ENCODE measurements around the gene ATPAF2.

The ATPAF2 gene

DNA sequence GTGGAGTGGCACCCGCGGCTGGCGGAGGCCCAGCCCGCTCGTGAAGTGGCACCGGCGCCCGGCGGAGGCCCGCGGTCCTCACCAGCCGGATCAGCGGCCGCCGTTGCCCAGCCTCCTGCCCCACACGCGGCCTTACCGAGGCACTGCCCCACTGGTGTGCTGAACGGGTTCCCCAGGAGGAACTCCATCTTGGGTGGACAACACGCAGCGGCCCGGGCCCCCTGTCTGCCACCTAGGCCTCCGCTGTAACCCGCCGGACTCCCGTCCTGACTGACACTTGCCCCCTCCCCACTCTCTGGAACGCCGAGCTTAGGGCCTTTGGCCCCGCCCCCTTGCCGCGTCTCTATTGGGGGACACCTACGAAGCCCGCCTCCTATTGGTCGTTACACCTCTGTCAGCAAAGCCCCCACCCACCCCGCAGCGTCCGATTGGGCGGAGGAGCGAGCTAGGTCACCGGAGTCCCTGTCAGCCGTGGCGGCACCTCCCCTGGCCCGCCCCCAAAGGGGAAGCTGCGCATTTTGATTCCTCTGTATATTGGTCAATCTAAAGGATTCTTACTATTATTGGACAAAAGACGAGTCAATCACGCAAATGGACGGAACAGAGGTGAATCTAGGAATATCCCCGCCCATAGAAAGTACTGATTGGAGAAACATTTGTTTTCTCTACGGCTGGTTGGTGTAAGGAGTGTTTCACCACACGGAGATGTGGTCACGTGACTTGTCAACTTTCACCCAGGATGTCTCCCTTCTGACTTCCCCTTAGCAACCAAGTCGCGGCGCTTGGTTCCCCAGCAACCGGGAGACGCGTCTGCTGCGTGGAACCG, 66.6 kb downstream of the ATPAF2 start, which contains the start of the genes DRC3 and TOM1L2:
DRC3 (plus strand) TSS at position 737 of the 826 bp plus-strand sequence. CDS start 4,737 bp downstream, outside the sequence.
TOM1L2 (minus strand) TSS at position 275 of the 826 bp plus-strand sequence; CDS start at position 188, 87 bp downstream.
- TF ChIP-seq, protein P1, sequence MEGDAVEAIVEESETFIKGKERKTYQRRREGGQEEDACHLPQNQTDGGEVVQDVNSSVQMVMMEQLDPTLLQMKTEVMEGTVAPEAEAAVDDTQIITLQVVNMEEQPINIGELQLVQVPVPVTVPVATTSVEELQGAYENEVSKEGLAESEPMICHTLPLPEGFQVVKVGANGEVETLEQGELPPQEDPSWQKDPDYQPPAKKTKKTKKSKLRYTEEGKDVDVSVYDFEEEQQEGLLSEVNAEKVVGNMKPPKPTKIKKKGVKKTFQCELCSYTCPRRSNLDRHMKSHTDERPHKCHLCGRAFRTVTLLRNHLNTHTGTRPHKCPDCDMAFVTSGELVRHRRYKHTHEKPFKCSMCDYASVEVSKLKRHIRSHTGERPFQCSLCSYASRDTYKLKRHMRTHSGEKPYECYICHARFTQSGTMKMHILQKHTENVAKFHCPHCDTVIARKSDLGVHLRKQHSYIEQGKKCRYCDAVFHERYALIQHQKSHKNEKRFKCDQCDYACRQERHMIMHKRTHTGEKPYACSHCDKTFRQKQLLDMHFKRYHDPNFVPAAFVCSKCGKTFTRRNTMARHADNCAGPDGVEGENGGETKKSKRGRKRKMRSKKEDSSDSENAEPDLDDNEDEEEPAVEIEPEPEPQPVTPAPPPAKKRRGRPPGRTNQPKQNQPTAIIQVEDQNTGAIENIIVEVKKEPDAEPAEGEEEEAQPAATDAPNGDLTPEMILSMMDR (IDR thresholded peaks at IDR 0.05; ENCODE audit: extremely low read depth, missing control alignments): no peak
- peak; percentile 98 for DNase-seq (ENCODE audit: low spot score)

DNA sequence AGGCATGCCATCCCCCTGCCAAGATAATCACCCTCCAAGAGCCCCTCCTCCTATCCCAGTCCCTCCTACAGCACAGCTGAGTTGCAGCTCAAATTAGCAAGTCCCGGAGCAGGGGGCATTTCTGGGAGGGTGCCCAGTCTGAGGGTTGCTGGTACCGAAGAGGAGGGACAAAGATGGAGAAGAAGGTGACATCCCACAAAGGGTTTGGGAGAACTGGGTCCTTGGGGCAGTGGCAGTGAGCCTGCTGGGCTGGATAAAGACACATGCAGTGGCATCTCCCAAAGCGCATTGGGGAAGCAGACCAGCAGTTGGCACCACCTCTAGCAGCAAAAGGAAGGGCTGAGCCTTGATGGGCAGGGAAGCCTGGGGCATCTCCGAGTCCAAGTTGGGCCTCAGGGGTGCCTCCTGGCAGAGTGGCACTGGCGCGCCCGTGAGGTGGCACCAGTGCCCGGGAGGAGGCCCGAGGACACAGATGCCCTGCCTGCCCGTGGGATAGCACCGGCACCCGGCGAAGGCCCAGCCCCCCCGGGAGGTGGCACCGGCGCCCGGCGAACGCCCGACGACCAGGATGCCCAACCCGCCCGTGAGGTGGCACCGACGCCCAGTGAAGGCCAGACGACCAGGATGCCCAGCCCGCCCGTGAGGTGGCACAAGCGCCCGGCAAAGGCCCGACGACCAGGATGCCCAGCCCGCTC, 67.4 kb downstream of the ATPAF2 start:
- no peak for DNase-seq (ENCODE audit: low spot score)
- TF ChIP-seq, protein P1 (IDR thresholded peaks at IDR 0.05; ENCODE audit: extremely low read depth, missing control alignments): no peak

GRCh38 chr17:17970699-17971430, 68.1 kb downstream of the ATPAF2 start:
- TF ChIP-seq, protein P1 (IDR thresholded peaks at IDR 0.05; ENCODE audit: extremely low read depth, missing control alignments): no peak
- DNase-seq (ENCODE audit: low spot score): no peak
